Fibroblast of skin of back (primary cell): ENCODE data around the gene ARFGAP1.

Experiments
- DNase-seq: peaks from one replicate; pipeline ENCODE4 v3.0.0-alpha.2; 2013

Gene ARFGAP1

DNA sequence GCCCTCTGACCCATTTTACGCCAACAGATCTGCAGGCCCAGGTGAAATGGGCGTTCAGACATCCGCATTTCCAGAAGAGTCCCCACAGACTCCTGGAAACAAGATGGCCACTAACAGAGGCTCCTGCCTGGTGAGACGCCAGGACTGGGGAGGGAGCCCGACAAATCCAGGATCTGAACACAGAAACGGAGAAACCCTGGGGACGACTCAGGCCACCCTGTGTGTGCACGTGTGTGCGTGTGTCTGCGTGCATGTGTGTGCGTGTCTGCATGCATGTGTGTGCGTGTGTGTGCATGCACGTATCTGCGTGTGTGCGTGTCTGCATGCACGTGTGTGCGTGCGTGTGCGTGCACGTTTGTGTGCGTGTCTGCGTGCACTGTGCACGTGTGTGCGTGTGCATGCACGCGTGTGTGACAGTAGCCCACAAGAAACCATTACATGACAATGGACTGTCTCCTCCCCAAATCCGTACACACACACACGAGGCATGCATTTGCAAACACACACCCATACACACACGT is 63.7 kb downstream of the ARFGAP1 start:
- DNase-seq: no peak

- DNase-seq: peak; percentile 82
Measured at GRCh38 chr20:63337786-63338420, 65.3 kb downstream of the ARFGAP1 start.
